Stomach smooth muscle (tissue), 2 donors: ENCODE results near the gene PI4K2B.
"Not testable (repeated sequence)": the region's sequence is repeated elsewhere in the genome, so short reads cannot be mapped to it uniquely, and the experiment has no call there.

Source experiments
- H3K27ac ChIP-seq: one replicate; pipeline ENCODE4 v1.7.0; 2013; ENCODE audit warnings: mild to moderate bottlenecking, low read length, inconsistent platforms
- H3K27me3 ChIP-seq, 2 donors: one replicate each; pipeline ENCODE4 v1.7.0; 2013; ENCODE audit warnings: low read length in 2 of 2; ENCODE audit not compliant: insufficient read depth in 2 of 2, control insufficient read depth in 1 of 2
- H3K36me3 ChIP-seq, 2 donors: one replicate each; pipeline ENCODE4 v1.7.0; 2013; ENCODE audit warnings: low read length in 2 of 2; ENCODE audit not compliant: control insufficient read depth in 2 of 2, insufficient read depth in 2 of 2
- H3K4me1 ChIP-seq: one replicate; pipeline ENCODE4 v1.7.0; 2013; ENCODE audit warnings: low read length; ENCODE audit not compliant: control insufficient read depth, insufficient read depth
- H3K4me3 ChIP-seq, 2 donors: one replicate each; pipeline ENCODE4 v1.7.0; 2013; ENCODE audit warnings: low read length in 2 of 2
- H3K9ac ChIP-seq, 2 donors: one replicate each; pipeline ENCODE4 v1.7.0; 2013; ENCODE audit warnings: low read length in 2 of 2, mild to moderate bottlenecking in 1 of 2
- H3K9me3 ChIP-seq, 2 donors: one replicate each; pipeline ENCODE4 v1.7.0; 2013; ENCODE audit warnings: low read length in 2 of 2; ENCODE audit not compliant: control insufficient read depth in 2 of 2
- donor health status: healthy.
- donor health status: Pancreatic carcinoma.

Gene PI4K2B

GRCh38 chr4:25242195-25242594 lies 8.4 kb downstream of the PI4K2B start:
- not testable (repeated sequence) for H3K27me3 ChIP-seq, H3K4me1 ChIP-seq, H3K9ac ChIP-seq, H3K4me3 ChIP-seq, H3K36me3 ChIP-seq, H3K9me3 ChIP-seq, H3K27ac ChIP-seq

GRCh38 chr4:25245181-25245580 lies 11.3 kb downstream of the PI4K2B start:
- no peak overlapping the region for H3K9ac ChIP-seq
- H3K36me3 ChIP-seq, result no peaks in the 10 kb centered on the region
- no peak overlapping the region for H3K4me3 ChIP-seq
- H3K27me3 ChIP-seq, result no peaks in the 10 kb centered on the region
- no peaks in the 10 kb centered on the region for H3K9me3 ChIP-seq
- no peak overlapping the region for H3K27ac ChIP-seq
- no peaks in the 10 kb centered on the region for H3K4me1 ChIP-seq

- Histone ChIP-seq H3K36me3 (no peaks in the 10 kb centered on the region), H3K9ac (no peak overlapping the region), H3K4me3 (no peak overlapping the region), H3K4me1 (no peaks in the 10 kb centered on the region), H3K27me3 (no peaks in the 10 kb centered on the region), H3K9me3 (no peaks in the 10 kb centered on the region), H3K27ac (no peak overlapping the region)
These were observed 13.1 kb downstream of the PI4K2B start for GRCh38 chr4:25246680-25247611.

- not testable (repeated sequence) for H3K27ac ChIP-seq, H3K4me3 ChIP-seq, H3K9ac ChIP-seq
These were observed 15.0 kb downstream of the PI4K2B start for GRCh38 chr4:25248875-25249274.

GRCh38 chr4:25249494-25249893 lies 15.7 kb downstream of the PI4K2B start:
- not testable (repeated sequence) for H3K27ac ChIP-seq, H3K4me1 ChIP-seq, H3K4me3 ChIP-seq, H3K27me3 ChIP-seq, H3K9ac ChIP-seq, H3K9me3 ChIP-seq, H3K36me3 ChIP-seq

More at GRCh38 chr4:25248875-25249274, 15.0 kb downstream of the PI4K2B start:
- H3K27me3 ChIP-seq, H3K4me1 ChIP-seq, H3K36me3 ChIP-seq, H3K9me3 ChIP-seq: not testable (repeated sequence)

GRCh38 chr4:25252230-25253070 lies 18.6 kb downstream of the PI4K2B start:
- H3K27me3 ChIP-seq, result no peaks in the 10 kb centered on the region
- H3K36me3 ChIP-seq, result peaks cover 6 to 12% of the 10 kb centered on the region in 2 donors
- H3K4me3 ChIP-seq, result no peak overlapping the region
- no peaks in the 10 kb centered on the region for H3K4me1 ChIP-seq
- no peaks in the 10 kb centered on the region for H3K9me3 ChIP-seq
- no peak overlapping the region for H3K27ac ChIP-seq
- no peak overlapping the region for H3K9ac ChIP-seq

- no peak overlapping the region for H3K4me3 ChIP-seq
- no peak overlapping the region for H3K27ac ChIP-seq
- peaks cover 6 to 12% of the 10 kb centered on the region in 2 donors for H3K36me3 ChIP-seq
- no peaks in the 10 kb centered on the region for H3K27me3 ChIP-seq
- no peaks in the 10 kb centered on the region for H3K4me1 ChIP-seq
- H3K9ac ChIP-seq, result no peak overlapping the region
- no peaks in the 10 kb centered on the region for H3K9me3 ChIP-seq
These were observed 19.2 kb downstream of the PI4K2B start for GRCh38 chr4:25253071-25253445.

GRCh38 chr4:25253786-25254185 lies 20.0 kb downstream of the PI4K2B start:
- H3K36me3 ChIP-seq, result peaks cover 6 to 12% of the 10 kb centered on the region in 2 donors
- H3K27ac ChIP-seq, H3K4me1 ChIP-seq, H3K9ac ChIP-seq, H3K4me3 ChIP-seq, H3K27me3 ChIP-seq, H3K9me3 ChIP-seq: not testable (repeated sequence)

- Histone ChIP-seq H3K9ac (no peak overlapping the region), H3K27ac (no peak overlapping the region), H3K36me3 (peaks cover 6 to 12% of the 10 kb centered on the region in 2 donors), H3K4me3 (no peak overlapping the region), H3K4me1 (no peaks in the 10 kb centered on the region), H3K9me3 (no peaks in the 10 kb centered on the region), H3K27me3 (no peaks in the 10 kb centered on the region)
These were observed 25.2 kb downstream of the PI4K2B start for GRCh38 chr4:25258980-25259578.

GRCh38 chr4:25271866-25272265 lies 38.0 kb downstream of the PI4K2B start:
- peaks cover 5% of the 10 kb centered on the region in 2 donors for H3K36me3 ChIP-seq
- no peaks in the 10 kb centered on the region for H3K27me3 ChIP-seq
- H3K9me3 ChIP-seq, result no peaks in the 10 kb centered on the region
- no peak overlapping the region for H3K4me3 ChIP-seq
- no peak overlapping the region for H3K9ac ChIP-seq
- H3K27ac ChIP-seq, result no peak overlapping the region
- no peaks in the 10 kb centered on the region for H3K4me1 ChIP-seq
